IMR-90 (cell line): ENCODE results near the gene GRIN1.

Source experiments
- CEBPB ChIP-seq: IDR thresholded peaks from 2 replicates; pipeline ENCODE4 v1.6.1; 2012; ENCODE audit warnings: low read depth, low read length, improper control_type of control experiment
- ELK1 ChIP-seq: fragments of 150-350 bp; IDR thresholded peaks from 2 replicates; pipeline ENCODE4 v1.6.1; 2016; ENCODE audit warnings: low read depth, mild to moderate bottlenecking, low read length, moderate library complexity, borderline replicate concordance
- FOS ChIP-seq: fragments of 150-350 bp; IDR thresholded peaks from 2 replicates; pipeline ENCODE4 v1.6.1; 2016; ENCODE audit warnings: low read depth, low read length
- MAFK ChIP-seq: IDR thresholded peaks from 2 replicates; pipeline ENCODE4 v1.6.1; 2012; ENCODE audit warnings: low read depth, low read length, improper control_type of control experiment
- MAZ ChIP-seq: IDR thresholded peaks from 2 replicates; pipeline ENCODE4 v1.6.1; 2012; ENCODE audit warnings: low read depth, mild to moderate bottlenecking, low read length, improper control_type of control experiment, moderate library complexity, borderline replicate concordance
- POLR2A ChIP-seq: IDR thresholded peaks from 2 replicates; pipeline ENCODE4 v1.6.1; 2012; ENCODE audit warnings: mild to moderate bottlenecking, low read depth, low read length
- TF ChIP-seq, protein P1 (sequence below): conservative IDR thresholded peaks from 2 replicates; pipeline ENCODE4 v1.5.1; 2012; ENCODE audit warnings: mild to moderate bottlenecking, low read depth, low read length, improper control_type of control experiment

GRCh38 chr9:137105814-137106661, 32.9 kb upstream of the GRIN1 start:
- TF ChIP-seq, protein P1, sequence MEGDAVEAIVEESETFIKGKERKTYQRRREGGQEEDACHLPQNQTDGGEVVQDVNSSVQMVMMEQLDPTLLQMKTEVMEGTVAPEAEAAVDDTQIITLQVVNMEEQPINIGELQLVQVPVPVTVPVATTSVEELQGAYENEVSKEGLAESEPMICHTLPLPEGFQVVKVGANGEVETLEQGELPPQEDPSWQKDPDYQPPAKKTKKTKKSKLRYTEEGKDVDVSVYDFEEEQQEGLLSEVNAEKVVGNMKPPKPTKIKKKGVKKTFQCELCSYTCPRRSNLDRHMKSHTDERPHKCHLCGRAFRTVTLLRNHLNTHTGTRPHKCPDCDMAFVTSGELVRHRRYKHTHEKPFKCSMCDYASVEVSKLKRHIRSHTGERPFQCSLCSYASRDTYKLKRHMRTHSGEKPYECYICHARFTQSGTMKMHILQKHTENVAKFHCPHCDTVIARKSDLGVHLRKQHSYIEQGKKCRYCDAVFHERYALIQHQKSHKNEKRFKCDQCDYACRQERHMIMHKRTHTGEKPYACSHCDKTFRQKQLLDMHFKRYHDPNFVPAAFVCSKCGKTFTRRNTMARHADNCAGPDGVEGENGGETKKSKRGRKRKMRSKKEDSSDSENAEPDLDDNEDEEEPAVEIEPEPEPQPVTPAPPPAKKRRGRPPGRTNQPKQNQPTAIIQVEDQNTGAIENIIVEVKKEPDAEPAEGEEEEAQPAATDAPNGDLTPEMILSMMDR: no peak
- TF ChIP-seq CEBPB (no peak), POLR2A (no peak), MAFK (no peak), ELK1 (no peak), FOS (no peak), MAZ (no peak)
